ENCODE data around the gene NEK10.

NEK10 gene

GRCh38 chr3:27171113-27171512, 198.1 kb downstream of the NEK10 start:
- DNase-seq (ENCODE audit: low read depth, low spot score), result no peak
- in situ Hi-C loops (cut with HindIII; ENCODE audit: low sequenced_read_pairs), result no loop called here

GRCh38 chr3:27166888-27167287, 202.3 kb downstream of the NEK10 start:
- TF ChIP-seq, protein P1, sequence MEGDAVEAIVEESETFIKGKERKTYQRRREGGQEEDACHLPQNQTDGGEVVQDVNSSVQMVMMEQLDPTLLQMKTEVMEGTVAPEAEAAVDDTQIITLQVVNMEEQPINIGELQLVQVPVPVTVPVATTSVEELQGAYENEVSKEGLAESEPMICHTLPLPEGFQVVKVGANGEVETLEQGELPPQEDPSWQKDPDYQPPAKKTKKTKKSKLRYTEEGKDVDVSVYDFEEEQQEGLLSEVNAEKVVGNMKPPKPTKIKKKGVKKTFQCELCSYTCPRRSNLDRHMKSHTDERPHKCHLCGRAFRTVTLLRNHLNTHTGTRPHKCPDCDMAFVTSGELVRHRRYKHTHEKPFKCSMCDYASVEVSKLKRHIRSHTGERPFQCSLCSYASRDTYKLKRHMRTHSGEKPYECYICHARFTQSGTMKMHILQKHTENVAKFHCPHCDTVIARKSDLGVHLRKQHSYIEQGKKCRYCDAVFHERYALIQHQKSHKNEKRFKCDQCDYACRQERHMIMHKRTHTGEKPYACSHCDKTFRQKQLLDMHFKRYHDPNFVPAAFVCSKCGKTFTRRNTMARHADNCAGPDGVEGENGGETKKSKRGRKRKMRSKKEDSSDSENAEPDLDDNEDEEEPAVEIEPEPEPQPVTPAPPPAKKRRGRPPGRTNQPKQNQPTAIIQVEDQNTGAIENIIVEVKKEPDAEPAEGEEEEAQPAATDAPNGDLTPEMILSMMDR (IDR thresholded peaks at IDR 0.05; ENCODE audit: low read depth, low read length), result no peak
- DNase-seq (ENCODE audit: low read depth, low spot score), result peak; percentile 95
- in situ Hi-C loops (cut with HindIII; ENCODE audit: low sequenced_read_pairs), result no loop called here
- no peak overlapping the region for H3K4me3 ChIP-seq (ENCODE audit: low read depth, low read length)

More at GRCh38 chr3:27171113-27171512, 198.1 kb downstream of the NEK10 start:
- TF ChIP-seq, protein P1 (IDR thresholded peaks at IDR 0.05; ENCODE audit: low read depth, low read length), result no peak
- H3K4me3 ChIP-seq (ENCODE audit: low read depth, low read length), result no peak overlapping the region

- TF ChIP-seq, protein P1 (IDR thresholded peaks at IDR 0.05; ENCODE audit: low read depth, low read length), result no peak
- in situ Hi-C loops (cut with HindIII; ENCODE audit: low sequenced_read_pairs), result no loop called here
- H3K4me3 ChIP-seq (ENCODE audit: low read depth, low read length), result no peak overlapping the region
- peak; percentile 93 for DNase-seq (ENCODE audit: low read depth, low spot score)
Observed at GRCh38 chr3:27165321-27165721, 203.9 kb downstream of the NEK10 start.

DNA sequence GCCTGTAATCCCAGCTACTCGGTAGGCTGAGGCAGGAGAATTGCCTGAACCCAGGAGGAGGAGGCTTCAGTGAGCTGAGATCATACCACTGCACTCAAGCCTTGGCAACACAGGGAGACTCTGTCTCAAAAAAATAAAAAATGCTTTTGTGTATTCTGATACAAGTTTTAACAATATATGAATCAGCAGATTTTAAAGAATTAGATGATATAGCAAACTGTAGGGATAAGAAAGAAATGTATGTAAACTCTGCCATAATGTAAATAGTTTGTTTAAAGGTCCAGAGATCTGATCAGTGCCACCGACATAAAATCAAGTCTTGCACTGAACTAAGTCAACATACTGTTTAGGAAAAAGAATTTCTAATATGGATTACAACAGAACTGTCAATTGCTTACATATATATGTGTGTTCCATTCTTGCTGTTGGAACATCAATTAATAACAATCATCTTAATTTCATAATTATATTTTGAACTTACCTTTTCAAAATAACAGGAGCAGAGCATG, 208.3 kb downstream of the NEK10 start:
- TF ChIP-seq, protein P1 (IDR thresholded peaks at IDR 0.05; ENCODE audit: low read depth, low read length), result no peak
- in situ Hi-C loops (cut with HindIII; ENCODE audit: low sequenced_read_pairs), result no loop called here
- no peak overlapping the region for H3K4me3 ChIP-seq (ENCODE audit: low read depth, low read length)
- no peak for DNase-seq (ENCODE audit: low read depth, low spot score)

GRCh38 chr3:27160146-27160545, 209.0 kb downstream of the NEK10 start:
- in situ Hi-C loops (cut with HindIII; ENCODE audit: low sequenced_read_pairs), result no loop called here
- TF ChIP-seq, protein P1 (IDR thresholded peaks at IDR 0.05; ENCODE audit: low read depth, low read length), result no peak
- DNase-seq (ENCODE audit: low read depth, low spot score), result no peak
- no peak overlapping the region for H3K4me3 ChIP-seq (ENCODE audit: low read depth, low read length)

- in situ Hi-C loops (cut with HindIII; ENCODE audit: low sequenced_read_pairs), result no loop called here
- no peak overlapping the region for H3K4me3 ChIP-seq (ENCODE audit: low read depth, low read length)
- TF ChIP-seq, protein P1 (IDR thresholded peaks at IDR 0.05; ENCODE audit: low read depth, low read length), result no peak
- DNase-seq (ENCODE audit: low read depth, low spot score), result no peak
Observed at GRCh38 chr3:27147215-27147614, 222.0 kb downstream of the NEK10 start.

DNA sequence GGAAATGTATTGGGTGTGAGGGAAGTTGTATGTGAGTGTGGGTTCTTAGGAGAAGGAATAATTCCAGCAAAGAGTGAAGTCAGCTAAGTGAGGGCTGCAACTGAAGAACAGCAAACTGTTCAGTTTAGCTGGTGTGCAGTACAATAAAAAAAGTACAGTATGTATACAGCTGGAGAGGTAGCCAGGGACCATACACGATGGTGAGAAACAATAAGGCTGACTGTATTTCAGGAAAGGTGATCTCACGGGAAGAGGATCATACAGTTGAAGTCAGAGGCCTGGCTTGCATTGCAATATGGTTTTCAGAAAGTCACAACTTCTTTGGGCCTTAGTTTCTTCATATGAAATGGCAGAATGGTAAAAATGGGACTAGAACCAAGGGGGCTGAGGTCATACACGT, 222.4 kb downstream of the NEK10 start:
- in situ Hi-C loops (cut with HindIII; ENCODE audit: low sequenced_read_pairs), result no loop called here
- no peak for DNase-seq (ENCODE audit: low read depth, low spot score)
- TF ChIP-seq, protein P1 (IDR thresholded peaks at IDR 0.05; ENCODE audit: low read depth, low read length), result no peak
- H3K4me3 ChIP-seq (ENCODE audit: low read depth, low read length), result no peak overlapping the region

Data from astrocyte of the spinal cord (primary cell).